Dendritic cell treated with granulocyte-macrophage colony-stimulating factor and Interleukin-4, amounts not matched to agents 40 ng/mL and 50 ng/mL, for 4 days (primary cell): ENCODE measurements around the gene ZNF423.

ENCODE experiments used
- H3K27ac Mint-ChIP-seq: one replicate; pipeline ENCODE4 v1.8.0; 2022; ENCODE audit warnings: mild to moderate bottlenecking, mixed read lengths
- H3K27me3 Mint-ChIP-seq: one replicate; pipeline ENCODE4 v1.8.0; 2022; ENCODE audit warnings: mild to moderate bottlenecking, mixed read lengths
- H3K36me3 Mint-ChIP-seq: one replicate; pipeline ENCODE4 v1.8.0; 2022; ENCODE audit warnings: low read depth, mixed read lengths
- H3K4me1 Mint-ChIP-seq: one replicate; pipeline ENCODE4 v1.8.0; 2022; ENCODE audit warnings: low read depth, mixed read lengths
- H3K4me3 Mint-ChIP-seq: one replicate; pipeline ENCODE4 v1.8.0; 2022; ENCODE audit warnings: mild to moderate bottlenecking, moderate library complexity, mixed read lengths
- H3K9me3 Mint-ChIP-seq: one replicate; pipeline ENCODE4 v1.8.0; 2022; ENCODE audit warnings: mixed read lengths
- intact Hi-C: fragments of 100-400 bp; cut with micrococcal nuclease; formaldehyde crosslinking; loops from one replicate; pipeline ENCODE4 v1.15.0; 2022

ZNF423 gene

DNA sequence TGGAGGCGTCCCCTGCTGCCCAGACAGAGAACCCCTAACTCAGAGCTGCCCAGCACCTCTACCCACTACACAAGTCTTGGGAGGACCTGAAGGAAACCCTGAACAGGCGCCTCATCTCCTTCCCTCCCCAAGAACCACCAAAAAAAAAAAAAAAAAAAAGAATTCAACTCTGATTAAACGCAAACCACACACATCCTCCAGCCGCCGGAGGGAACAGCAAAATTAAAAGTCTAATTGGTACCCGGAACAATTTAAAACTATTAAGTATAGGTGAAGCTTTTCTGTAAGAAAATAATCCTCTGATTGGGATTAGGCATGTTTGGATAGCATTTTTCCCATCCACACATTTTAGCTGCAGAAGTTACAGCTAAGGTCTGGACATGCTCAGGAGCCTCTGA lies 202.7 kb downstream of the ZNF423 start:
- Mint-ChIP-seq H3K4me3 (no peak overlapping the region), H3K4me1 (no peaks in the 10 kb centered on the region), H3K36me3 (no peaks in the 10 kb centered on the region), H3K9me3 (peaks cover 12% of the 10 kb centered on the region), H3K27me3 (peaks cover 2% of the 10 kb centered on the region), H3K27ac (no peak overlapping the region)
- intact Hi-C loops = no loop called here

DNA sequence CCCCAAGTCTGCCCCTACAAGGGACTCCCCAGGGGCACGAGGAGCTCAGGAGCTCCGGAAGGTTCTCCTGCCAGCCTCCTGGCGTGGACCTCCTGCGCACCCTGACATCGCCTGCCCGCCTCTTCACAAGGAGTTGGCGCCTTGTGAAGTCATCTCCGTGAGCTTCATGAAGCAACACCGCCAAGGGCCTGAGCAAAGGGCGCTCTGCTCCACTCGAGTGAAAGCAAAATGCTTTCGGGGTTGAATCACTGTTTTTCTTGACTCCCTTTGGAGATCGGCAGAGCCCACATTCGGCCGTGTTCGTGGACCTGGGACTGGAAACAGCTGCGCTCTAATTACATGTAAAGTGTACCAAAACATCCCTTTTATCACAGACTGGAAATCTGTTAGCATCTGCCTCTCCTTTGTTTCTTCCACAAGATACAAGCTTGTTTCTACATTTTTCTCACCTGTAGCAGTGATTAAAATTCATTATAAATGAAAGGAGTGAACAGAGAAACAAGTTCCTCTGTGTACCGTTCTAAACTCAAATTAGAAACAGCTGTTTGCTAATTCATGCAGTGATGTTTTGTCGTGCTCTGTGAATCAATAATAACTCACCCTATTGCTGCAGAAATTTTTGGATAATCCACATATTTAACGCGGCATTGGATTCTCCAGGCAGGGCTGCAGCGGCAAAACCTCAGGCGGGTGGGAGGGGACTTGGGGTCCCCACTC lies 203.3 kb downstream of the ZNF423 start:
- intact Hi-C loops = no loop called here
- H3K4me1 Mint-ChIP-seq = no peaks in the 10 kb centered on the region
- H3K27ac Mint-ChIP-seq = no peak overlapping the region

DNA sequence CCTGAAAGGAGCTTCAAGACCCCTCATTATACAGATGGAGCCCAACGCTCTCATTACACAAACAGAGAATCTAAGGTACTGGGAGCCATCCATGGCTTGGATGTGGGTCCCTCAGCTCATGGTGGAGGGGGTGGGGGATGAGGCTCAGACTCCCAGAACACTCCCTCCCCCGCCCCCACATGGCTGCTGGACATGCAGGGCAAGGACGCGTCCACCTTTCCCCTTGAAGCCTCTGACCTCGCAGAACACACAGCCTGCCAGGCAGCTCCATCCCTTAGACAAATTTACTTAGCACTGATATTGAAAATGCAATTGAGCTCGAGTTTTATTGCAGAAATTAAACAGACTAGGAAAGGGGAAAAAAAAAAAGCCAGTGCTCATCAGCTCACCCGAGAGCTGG lies 203.9 kb downstream of the ZNF423 start:
- H3K4me3 Mint-ChIP-seq = no peak overlapping the region
- H3K4me1 Mint-ChIP-seq = no peaks in the 10 kb centered on the region
- H3K36me3 Mint-ChIP-seq = no peaks in the 10 kb centered on the region
- H3K9me3 Mint-ChIP-seq = peaks cover 24% of the 10 kb centered on the region
- intact Hi-C loops = no loop called here
- H3K27ac Mint-ChIP-seq = no peak overlapping the region
- peaks cover 4% of the 10 kb centered on the region for H3K27me3 Mint-ChIP-seq

More for the DNA sequence above, 203.3 kb downstream of the ZNF423 start:
- peaks cover 18% of the 10 kb centered on the region for H3K9me3 Mint-ChIP-seq
- no peaks in the 10 kb centered on the region for H3K36me3 Mint-ChIP-seq
- peaks cover 2% of the 10 kb centered on the region for H3K27me3 Mint-ChIP-seq
- H3K4me3 Mint-ChIP-seq = no peak overlapping the region

DNA sequence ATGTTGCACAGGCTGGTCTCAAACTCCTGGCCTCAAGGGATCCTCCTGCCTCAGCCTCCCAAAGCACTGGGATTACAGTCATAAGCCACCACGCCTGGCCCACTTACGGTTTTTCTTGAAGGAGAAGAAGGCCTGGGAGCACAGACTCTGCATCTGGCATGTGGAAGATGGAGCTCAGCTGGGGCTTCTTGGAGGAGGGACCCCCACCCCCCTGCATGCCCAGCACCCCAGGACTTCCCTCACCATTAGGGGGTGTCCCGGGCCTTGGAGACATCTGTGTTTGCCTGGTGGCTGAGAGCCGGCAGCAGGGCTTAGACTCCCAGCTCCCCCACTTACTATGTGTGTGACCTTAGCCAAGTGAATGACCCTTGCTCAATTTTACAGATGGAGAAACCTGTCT lies 204.7 kb downstream of the ZNF423 start:
- Mint-ChIP-seq H3K27me3 (peaks cover 4% of the 10 kb centered on the region), H3K36me3 (no peaks in the 10 kb centered on the region), H3K9me3 (peaks cover 29% of the 10 kb centered on the region), H3K4me3 (no peak overlapping the region), H3K27ac (no peak overlapping the region), H3K4me1 (no peaks in the 10 kb centered on the region)
- intact Hi-C loops = no loop called here

DNA sequence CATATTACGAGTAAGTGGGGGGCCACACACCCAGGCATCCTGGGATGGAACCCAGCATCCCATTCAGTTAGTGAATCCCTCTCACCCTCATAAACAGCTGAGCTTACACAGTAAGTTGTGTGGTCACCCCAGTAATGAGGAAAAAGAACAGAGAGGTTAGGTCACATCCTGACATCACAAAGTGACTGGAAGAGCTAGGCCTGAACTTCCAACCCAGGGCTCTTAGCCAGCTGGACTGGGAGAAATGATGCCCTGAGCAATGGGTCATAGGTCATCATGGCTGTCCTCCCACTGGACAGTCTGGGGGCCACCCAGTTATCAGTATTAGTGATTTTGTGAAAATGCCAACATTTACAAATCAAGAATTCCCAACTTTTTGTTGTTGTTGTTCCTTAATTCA lies 205.3 kb downstream of the ZNF423 start:
- H3K27me3 Mint-ChIP-seq = peaks cover 4% of the 10 kb centered on the region
- H3K9me3 Mint-ChIP-seq = peaks cover 36% of the 10 kb centered on the region
- H3K4me1 Mint-ChIP-seq = no peaks in the 10 kb centered on the region
- no peak overlapping the region for H3K4me3 Mint-ChIP-seq
- H3K27ac Mint-ChIP-seq = no peak overlapping the region
- intact Hi-C loops = no loop called here
- no peaks in the 10 kb centered on the region for H3K36me3 Mint-ChIP-seq

DNA sequence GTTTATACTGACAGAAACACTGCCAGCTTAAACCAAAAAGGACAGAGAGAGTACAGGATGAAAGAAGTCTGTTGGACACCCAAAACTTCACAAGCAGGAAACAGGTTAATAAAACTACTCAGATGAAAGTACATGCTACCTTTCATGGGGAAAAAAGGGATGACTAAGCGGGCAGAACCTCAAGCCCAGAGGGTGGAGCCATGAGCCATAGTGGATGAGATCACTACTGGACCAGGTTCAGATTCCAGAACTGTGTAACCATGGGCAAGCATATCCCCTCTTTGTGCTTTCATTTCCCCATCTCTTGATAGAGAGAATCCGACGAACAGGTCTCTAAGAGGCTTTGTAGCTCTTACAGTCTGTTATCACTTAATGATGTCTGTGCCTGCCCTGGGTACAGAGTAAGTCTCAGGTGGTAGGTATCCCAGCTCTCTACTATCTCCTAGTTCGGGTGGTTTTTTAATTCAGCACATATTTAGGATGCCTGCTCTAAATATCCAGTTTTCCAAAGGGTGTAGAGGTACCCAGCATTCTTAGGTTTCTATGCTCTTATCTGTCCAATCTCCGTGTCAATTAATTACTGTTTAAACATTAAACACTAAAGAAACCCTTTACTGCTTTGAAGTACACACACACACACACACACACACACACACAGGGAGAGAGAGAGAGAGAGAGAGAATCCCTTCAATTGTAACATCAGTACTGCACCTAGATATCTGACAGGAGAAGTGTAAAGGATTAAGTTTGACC lies 206.7 kb downstream of the ZNF423 start:
- Mint-ChIP-seq H3K27me3 (peaks cover 4% of the 10 kb centered on the region), H3K36me3 (no peaks in the 10 kb centered on the region)
- intact Hi-C loops = no loop called here

DNA sequence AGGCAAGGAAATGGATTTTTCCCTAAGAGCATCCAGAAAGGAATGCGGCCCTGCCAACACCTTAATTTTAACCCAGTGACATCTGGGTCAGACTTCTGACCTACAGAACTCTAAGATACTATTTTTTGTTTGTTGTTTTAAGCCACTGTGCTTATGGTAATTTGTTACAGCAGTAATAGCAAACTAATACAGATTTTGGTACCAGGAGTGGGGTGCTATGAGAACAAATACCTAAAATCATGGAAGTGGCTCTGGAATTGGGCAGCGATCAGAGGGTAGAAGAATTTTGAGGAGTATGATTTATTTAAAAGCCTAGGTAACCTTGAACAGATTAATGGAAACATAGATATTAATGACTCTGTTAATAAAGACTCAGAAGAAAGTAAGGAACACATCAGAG lies 208.2 kb downstream of the ZNF423 start:
- Mint-ChIP-seq H3K27me3 (peaks cover 2% of the 10 kb centered on the region), H3K27ac (no peak overlapping the region), H3K4me3 (no peak overlapping the region), H3K9me3 (peaks cover 39% of the 10 kb centered on the region), H3K4me1 (no peaks in the 10 kb centered on the region), H3K36me3 (no peaks in the 10 kb centered on the region)
- intact Hi-C loops = no loop called here

More for the DNA sequence above, 206.7 kb downstream of the ZNF423 start:
- H3K4me3 Mint-ChIP-seq = no peak overlapping the region
- H3K4me1 Mint-ChIP-seq = no peaks in the 10 kb centered on the region
- peaks cover 39% of the 10 kb centered on the region for H3K9me3 Mint-ChIP-seq
- no peak overlapping the region for H3K27ac Mint-ChIP-seq

DNA sequence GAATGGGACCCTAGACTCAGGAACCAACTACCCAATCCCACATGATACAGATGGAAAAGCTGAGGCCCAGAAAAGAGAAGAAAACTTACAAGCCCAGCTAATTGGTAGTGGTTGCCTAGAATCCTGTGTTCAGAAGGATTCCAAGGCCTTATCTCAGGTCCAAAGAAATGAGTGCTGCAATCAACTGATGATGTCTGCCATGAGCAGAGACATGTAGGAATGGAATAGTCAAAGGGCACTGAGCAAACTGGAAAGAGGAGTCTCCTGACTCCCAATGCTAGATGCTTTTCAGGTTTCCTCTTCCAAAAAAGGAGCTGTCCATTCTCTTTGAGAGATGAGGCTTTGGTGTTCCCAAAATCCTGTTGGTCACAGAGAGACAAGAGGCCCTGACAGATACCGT lies 210.6 kb downstream of the ZNF423 start:
- intact Hi-C loops = no loop called here
- Mint-ChIP-seq H3K27me3 (peaks cover 5% of the 10 kb centered on the region), H3K9me3 (peaks cover 39% of the 10 kb centered on the region), H3K36me3 (no peaks in the 10 kb centered on the region), H3K27ac (no peak overlapping the region), H3K4me1 (no peaks in the 10 kb centered on the region), H3K4me3 (no peak overlapping the region)

DNA sequence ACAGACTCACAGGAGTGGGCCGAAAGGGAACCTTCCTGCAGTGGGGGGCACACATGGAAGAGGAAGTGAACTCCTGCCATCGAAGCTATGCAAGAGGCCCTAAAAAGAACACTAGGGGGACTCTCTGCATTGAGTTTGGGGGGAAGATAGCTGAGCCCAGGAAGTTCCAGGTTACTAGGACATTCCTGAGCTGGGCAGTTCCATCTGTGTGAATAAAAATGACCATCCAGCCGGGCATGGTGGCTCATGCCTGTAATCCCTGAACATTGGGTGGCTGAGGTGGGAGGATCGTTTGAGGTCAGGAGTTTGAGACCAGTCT lies 211.8 kb downstream of the ZNF423 start:
- Mint-ChIP-seq H3K36me3 (no peaks in the 10 kb centered on the region), H3K4me3 (no peak overlapping the region), H3K27ac (no peak overlapping the region), H3K4me1 (no peaks in the 10 kb centered on the region), H3K27me3 (peaks cover 5% of the 10 kb centered on the region), H3K9me3 (peaks cover 36% of the 10 kb centered on the region)
- intact Hi-C loops = no loop called here

DNA sequence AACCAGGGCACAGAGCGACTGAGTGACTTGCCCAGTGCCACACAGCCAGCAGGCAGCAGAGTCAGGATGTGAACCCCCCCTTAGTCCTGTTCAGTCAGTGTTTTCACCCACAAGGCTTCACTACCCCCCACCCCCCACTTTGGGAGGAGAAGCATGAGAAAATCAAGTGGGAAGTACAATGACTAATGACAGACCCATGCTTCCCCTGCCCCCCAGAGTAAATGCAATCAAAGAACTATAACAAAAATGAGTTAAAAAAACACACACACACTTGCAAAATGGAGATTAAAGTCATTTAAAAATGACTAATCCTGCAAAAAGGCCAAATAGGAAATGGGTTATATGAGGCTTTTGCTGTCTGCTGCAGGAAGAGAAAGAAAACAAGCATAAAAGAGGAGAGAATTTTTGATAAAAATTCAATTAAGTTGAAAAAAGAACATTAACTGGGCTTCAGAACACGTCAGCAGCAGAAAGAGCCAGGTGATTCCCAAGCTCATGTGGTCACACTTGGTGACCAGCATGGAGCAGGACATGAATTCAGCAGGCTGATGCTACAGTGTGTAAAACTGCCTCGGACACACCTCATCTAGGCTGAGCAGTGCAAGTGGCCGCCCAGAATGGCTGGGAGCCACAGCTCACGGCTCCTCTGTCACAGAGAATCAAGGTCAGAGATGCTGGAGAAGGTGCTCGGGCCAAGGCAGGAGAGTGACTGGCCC lies 212.3 kb downstream of the ZNF423 start:
- Mint-ChIP-seq H3K4me1 (no peaks in the 10 kb centered on the region), H3K27ac (no peak overlapping the region)

DNA sequence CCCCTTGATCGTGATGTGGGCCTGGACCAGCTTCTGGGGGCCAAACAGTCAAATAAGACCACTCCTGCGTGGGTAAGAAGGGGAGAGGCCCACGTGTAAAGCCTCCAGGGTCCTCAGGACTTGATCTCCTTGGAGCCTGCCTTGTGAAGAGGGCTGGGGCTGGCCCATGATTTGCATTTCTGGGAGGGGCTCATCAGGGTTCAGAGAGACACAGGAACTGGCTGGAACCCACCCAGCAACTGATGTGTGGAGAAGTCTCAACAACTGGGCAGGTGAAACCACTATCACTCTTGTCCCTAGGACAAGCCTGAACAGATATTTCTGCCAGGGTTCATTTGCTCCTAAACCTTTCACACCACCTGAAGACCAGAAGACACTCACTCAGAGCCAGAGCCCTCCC lies 214.7 kb downstream of the ZNF423 start:
- H3K27ac Mint-ChIP-seq = no peak overlapping the region
- no peaks in the 10 kb centered on the region for H3K36me3 Mint-ChIP-seq
- peaks cover 3% of the 10 kb centered on the region for H3K27me3 Mint-ChIP-seq

More for the DNA sequence above, 212.3 kb downstream of the ZNF423 start:
- Mint-ChIP-seq H3K4me3 (no peak overlapping the region), H3K9me3 (peaks cover 31% of the 10 kb centered on the region), H3K36me3 (no peaks in the 10 kb centered on the region), H3K27me3 (peaks cover 5% of the 10 kb centered on the region)
- intact Hi-C loops = no loop called here

DNA sequence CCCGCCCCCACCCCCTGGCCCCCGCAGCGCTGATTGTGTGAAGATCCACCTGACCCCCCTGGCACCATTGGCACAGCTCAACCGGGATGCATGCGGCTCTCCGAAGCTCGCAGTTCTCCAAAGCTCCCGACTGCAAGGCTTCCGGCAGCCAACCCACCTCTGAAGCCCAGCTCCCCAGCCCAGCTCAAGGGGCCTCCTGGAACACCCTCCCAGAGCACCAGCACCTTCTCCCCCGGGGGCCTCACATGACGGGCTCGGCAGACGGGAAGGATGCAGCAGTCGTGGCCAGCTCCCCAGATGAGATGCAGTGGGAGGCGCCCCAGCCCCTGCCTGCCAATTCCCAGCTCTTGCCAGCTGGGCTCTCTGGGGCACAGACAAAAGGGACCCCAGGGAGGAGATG lies 215.3 kb downstream of the ZNF423 start:
- Mint-ChIP-seq H3K36me3 (no peaks in the 10 kb centered on the region), H3K4me3 (no peak overlapping the region), H3K9me3 (peaks cover 3% of the 10 kb centered on the region), H3K27ac (no peak overlapping the region), H3K27me3 (peaks cover 3% of the 10 kb centered on the region), H3K4me1 (no peaks in the 10 kb centered on the region)
- intact Hi-C loops = no loop called here

More for the DNA sequence above, 214.7 kb downstream of the ZNF423 start:
- Mint-ChIP-seq H3K9me3 (peaks cover 10% of the 10 kb centered on the region), H3K4me3 (no peak overlapping the region), H3K4me1 (no peaks in the 10 kb centered on the region)
- intact Hi-C loops = no loop called here

DNA sequence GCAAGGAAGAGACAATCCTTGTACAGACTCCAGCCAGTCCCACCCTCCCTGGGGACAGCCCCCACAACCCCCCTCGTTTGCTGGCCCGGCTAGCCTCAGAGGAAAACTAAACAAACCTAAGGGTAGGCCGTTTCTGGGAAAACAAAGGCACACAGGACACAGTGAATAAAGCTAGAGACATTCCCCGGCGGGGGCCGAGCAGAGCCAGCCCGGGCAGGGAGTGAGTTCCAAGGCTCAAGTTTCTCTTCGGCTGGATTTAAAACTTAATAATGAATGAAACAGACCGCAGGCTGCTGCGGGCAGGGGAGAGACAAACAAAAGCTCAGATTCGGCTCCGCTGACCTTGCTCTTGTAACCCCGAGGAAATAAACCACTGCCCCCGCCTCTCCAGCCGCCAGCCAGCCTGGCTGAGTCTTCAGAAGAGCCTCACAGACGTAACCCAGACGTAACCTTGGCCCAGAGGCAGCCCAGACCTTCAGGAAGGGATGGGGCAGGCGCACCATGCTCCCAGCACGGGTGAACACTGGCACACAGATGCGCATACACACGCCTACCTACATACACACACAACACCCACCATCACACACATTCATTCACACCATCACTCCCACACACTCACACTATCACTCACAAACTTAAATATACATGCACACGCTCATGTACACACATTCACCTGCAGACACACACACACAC lies 216.0 kb downstream of the ZNF423 start:
- no peak overlapping the region for H3K4me3 Mint-ChIP-seq
- intact Hi-C loops = no loop called here

More for the DNA sequence above, 216.0 kb downstream of the ZNF423 start:
- Mint-ChIP-seq H3K27me3 (peaks cover 3% of the 10 kb centered on the region), H3K36me3 (no peaks in the 10 kb centered on the region), H3K27ac (no peak overlapping the region), H3K9me3 (no peaks in the 10 kb centered on the region), H3K4me1 (no peaks in the 10 kb centered on the region)
